IPS DF 4.7 (cell line): Measurements from ENCODE around the gene DNLZ.
"Not testable (repeated sequence)": the region's sequence is repeated elsewhere in the genome, so short reads cannot be mapped to it uniquely, and the experiment has no call there.

ENCODE experiments used
- DNase-seq: peaks from one replicate; pipeline ENCODE4 v3.0.0-alpha.2; 2013; ENCODE audit warnings: low spot score; ENCODE audit errors: extremely low read depth

DNLZ gene

GRCh38 chr9:136331556-136332481, 31.7 kb downstream of the DNLZ start:
- no peak for DNase-seq

- DNase-seq: no peak
Observed at GRCh38 chr9:136331030-136331429, 32.5 kb downstream of the DNLZ start.

GRCh38 chr9:136330406-136330990, 33.0 kb downstream of the DNLZ start:
- no peak for DNase-seq

GRCh38 chr9:136329636-136330405, 33.7 kb downstream of the DNLZ start:
- no peak for DNase-seq

- no peak for DNase-seq
Observed at GRCh38 chr9:136329211-136329627, 34.3 kb downstream of the DNLZ start.

GRCh38 chr9:136328622-136329041, 34.9 kb downstream of the DNLZ start:
- no peak for DNase-seq

GRCh38 chr9:136328011-136328621, 35.4 kb downstream of the DNLZ start:
- DNase-seq: no peak

- no peak for DNase-seq
Observed at GRCh38 chr9:136327304-136327974, 36.1 kb downstream of the DNLZ start, which contains the start of gene GPSM1. Gene GPSM1 (plus strand): TSS chr9:136327539. CDS start chr9:136327696, 157 bp downstream.

- no peak for DNase-seq
Observed at GRCh38 chr9:136326761-136327303, 36.7 kb downstream of the DNLZ start.

- DNase-seq: no peak
Observed at GRCh38 chr9:136326061-136326760, 37.3 kb downstream of the DNLZ start.

GRCh38 chr9:136325358-136325757, 38.2 kb downstream of the DNLZ start:
- no peak for DNase-seq

GRCh38 chr9:136324501-136325300, 38.8 kb downstream of the DNLZ start:
- no peak for DNase-seq

- no peak for DNase-seq
Observed at GRCh38 chr9:136323371-136323789, 40.2 kb downstream of the DNLZ start.

GRCh38 chr9:136322756-136323330, 40.7 kb downstream of the DNLZ start:
- DNase-seq: no peak

GRCh38 chr9:136321561-136321960, 42.0 kb downstream of the DNLZ start:
- DNase-seq: no peak

GRCh38 chr9:136320972-136321371, 42.6 kb downstream of the DNLZ start:
- not testable (repeated sequence) for DNase-seq

GRCh38 chr9:136319955-136320354, 43.6 kb downstream of the DNLZ start:
- DNase-seq: not testable (repeated sequence)

- DNase-seq: not testable (repeated sequence)
Observed at GRCh38 chr9:136319244-136319643, 44.3 kb downstream of the DNLZ start.
